Measurements from ENCODE around the gene SINHCAF.

The SINHCAF gene

DNA sequence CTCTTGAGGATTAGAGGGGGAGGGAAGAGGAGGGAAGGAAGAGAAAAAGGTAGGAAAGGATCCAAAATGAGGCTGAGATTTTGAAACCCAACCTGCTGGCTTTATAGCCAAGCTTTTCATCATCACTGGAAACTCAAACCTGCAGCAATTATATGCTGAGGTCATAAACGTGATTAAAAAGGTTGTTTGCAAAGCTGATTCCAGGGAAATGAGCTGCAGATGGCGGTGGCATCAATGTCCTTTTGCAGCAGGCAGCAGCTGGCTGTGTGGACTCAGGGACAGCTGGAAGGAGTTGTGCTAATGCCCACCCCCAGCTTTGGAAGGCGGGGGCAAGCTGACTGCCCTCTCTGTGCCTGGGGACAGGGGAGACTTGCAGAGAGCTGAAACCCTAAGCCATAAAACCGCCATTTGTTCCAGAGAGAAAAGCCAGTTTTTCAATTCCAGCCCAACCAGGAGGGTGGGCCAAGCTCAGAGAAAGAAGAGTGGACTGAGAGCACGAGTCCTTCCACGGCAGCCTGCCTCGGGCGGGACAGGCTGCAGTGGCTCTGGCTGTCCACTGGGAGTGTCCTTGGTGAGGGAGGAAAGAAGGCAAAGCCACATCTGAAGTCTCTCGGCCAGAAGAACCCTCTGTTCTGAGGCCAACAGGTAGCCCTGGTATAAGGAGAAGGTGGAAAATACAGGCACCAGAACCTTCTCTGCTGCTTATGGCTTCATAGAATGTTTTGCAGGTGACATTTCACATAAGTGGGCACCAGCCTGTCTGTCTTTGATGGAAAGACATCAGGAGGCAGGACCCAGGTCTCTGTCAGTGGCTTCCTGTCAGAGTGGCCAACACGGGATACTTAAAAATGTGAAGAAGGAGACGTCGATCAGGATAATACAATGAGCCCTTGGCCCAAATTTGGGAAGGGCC lies 90.7 kb downstream of the SINHCAF start:
- no peak for DNase-seq (ENCODE audit: extremely low read depth in 1 of 2, low read depth in 1 of 2)

GRCh38 chr12:31234053-31234840 lies 91.7 kb downstream of the SINHCAF start:
- no peak for DNase-seq (ENCODE audit: extremely low read depth in 1 of 2, low read depth in 1 of 2)

DNA sequence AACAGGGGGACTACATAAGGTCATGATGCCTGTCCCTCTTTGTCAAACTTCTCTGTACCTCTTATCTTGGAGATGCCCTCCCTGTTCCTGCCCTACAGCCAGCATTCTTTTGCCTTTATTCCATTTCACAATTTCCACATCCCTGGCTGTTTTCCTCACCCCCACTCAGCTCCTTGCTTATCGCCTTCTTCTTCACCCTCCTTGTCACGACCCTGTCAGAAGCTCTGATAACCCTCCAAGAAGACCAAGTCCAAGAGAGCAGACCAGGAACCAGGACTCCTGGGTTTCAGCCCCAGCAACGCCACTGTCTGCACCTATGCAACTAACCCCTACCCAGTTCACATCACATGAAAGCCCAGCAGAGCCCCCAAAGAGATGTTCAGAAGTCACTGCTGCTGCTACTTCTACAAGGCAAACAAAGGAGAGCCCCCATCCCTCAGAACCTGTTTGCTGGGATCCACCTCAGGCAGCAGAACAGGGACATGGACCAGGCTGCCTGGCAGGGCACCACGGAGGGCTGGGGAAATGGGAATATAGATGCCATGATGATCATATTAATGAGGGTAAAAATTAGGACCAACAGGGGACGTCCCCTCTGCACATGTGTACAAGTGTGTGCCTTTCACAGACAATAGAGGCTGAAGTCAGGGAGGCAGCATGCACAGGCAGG lies 92.8 kb downstream of the SINHCAF start:
- no peak for DNase-seq (ENCODE audit: extremely low read depth in 1 of 2, low read depth in 1 of 2)

DNA sequence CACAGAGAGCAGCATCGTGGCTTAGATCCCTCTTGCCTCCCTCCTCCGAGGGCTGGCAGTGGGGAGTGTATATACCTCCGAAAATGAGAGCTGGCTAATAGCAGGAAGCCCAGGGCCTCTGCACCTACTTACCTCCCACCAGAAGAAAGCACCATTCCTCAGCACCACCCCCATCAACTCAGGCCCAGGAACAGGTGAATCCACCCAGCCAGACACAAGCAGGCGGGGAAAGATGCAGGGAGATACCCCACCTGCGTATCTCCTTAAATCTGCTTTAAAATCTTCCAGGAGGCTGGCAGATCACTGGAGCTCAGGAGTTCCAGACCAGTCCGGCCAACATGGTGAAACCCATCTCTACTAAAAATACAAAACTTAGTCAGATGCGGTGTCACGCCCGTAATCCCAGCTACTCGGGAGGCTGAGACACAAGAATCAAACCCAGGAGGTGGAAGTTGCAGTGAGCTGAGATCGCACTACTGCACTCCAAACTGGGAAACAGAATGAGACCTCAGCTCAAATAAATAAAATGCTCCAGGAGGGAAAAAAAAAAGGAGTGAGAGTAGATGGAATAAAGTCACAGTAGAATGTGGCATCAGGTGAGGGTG lies 93.5 kb downstream of the SINHCAF start:
- DNase-seq (ENCODE audit: extremely low read depth in 1 of 2, low read depth in 1 of 2): no peak

DNA sequence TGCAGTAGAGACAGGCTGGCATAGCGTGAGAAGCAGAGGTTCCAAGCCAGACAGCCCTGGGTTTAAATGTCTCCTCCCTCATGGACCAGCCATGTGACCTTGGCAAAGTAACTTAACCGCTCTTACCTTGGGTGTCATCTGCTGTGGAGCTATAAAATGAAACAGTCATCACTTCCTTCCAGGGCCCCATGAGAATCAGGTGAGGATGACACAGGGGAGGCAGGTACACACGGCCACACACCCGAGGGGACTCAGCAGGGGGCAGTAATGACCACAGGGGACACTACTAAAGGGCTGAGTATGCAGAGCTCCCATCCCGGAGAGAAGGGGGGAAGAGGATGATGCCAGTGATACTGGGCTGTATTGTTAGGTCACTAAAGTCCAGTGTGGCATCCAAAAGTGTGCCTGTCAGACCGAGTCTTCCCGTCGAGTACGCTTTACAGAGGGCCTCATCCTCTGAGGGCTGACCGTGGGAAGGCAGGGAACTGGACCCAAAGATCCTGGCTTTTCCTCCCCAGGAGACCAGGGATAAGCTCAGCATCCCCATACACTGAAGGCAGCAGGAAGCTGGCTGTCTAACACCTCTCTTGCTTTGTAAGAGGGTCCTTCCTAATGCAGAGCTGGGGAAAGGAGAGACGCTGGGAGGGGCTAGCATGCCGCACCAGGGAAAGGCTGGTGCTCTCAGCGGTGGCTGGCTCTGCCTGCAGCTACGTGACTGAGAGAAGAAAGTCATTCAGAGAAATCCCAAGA lies 94.2 kb downstream of the SINHCAF start:
- DNase-seq (ENCODE audit: extremely low read depth in 1 of 2, low read depth in 1 of 2): no peak

All from activated CD8-positive, alpha-beta memory T cell treated with anti-CD3 and anti-CD28 coated beads for 1 hour (primary cell).